Astrocyte of the spinal cord (primary cell): ENCODE measurements around the gene FAM217A.

ENCODE experiments used
- DNase-seq: peaks from one replicate; pipeline ENCODE4 v3.0.0; 2011; ENCODE audit warnings: low read depth, low spot score
- H3K4me3 ChIP-seq: 2 replicates; pipeline ENCODE4 v1.5.1; 2011; ENCODE audit warnings: low read depth, mild to moderate bottlenecking, low read length, moderate library complexity
- in situ Hi-C: cut with HindIII; loops from 2 replicates; pipeline ENCODE4 v1.10.0; 2017; ENCODE audit warnings: low sequenced_read_pairs
- TF ChIP-seq, protein P1 (sequence below): IDR thresholded peaks from 2 replicates; pipeline ENCODE4 v1.5.1; 2012; ENCODE audit warnings: low read depth, mild to moderate bottlenecking, low read length, inconsistent platforms

FAM217A gene

DNA sequence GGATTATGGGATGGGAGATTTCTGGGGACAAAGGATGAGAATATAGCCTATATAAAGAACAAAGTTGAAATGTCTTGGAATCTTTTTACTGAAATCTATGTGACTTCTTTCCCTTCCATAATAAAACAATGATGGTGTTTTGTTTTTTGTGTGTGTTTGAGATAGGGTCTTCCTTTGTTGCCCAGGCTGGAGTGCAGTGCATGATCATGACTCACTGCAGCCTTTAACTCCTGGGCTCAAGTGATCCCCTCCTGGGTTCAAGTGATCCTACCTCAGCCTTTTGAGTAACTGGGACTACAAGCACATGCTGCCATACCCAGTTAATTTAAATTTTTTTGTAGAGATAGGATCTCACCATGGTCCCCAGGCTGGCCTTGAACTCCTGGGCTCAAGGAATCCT lies 50.9 kb downstream of the FAM217A start:
- in situ Hi-C loops = no loop called here
- H3K4me3 ChIP-seq = no peak overlapping the region
- no peak for DNase-seq

DNA sequence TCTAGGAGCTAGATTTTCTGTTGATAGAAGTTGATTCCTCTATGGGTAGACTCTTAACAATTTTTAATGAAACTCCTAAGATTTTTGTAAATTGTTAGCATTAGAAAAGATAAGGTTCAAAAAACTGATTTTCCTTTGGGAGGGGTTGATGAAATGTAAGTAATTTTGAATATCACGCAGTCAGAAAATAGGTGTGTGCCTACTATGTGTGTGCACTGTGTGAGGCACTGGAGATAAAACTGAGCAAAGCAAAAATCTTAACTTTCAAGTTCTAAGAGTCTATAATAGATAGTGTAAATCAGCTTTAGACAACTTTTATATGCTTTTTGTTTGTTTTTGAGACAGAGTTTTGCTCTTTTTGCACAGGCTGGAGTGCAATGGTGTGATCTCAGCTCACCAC lies 53.3 kb downstream of the FAM217A start:
- TF ChIP-seq, protein P1, sequence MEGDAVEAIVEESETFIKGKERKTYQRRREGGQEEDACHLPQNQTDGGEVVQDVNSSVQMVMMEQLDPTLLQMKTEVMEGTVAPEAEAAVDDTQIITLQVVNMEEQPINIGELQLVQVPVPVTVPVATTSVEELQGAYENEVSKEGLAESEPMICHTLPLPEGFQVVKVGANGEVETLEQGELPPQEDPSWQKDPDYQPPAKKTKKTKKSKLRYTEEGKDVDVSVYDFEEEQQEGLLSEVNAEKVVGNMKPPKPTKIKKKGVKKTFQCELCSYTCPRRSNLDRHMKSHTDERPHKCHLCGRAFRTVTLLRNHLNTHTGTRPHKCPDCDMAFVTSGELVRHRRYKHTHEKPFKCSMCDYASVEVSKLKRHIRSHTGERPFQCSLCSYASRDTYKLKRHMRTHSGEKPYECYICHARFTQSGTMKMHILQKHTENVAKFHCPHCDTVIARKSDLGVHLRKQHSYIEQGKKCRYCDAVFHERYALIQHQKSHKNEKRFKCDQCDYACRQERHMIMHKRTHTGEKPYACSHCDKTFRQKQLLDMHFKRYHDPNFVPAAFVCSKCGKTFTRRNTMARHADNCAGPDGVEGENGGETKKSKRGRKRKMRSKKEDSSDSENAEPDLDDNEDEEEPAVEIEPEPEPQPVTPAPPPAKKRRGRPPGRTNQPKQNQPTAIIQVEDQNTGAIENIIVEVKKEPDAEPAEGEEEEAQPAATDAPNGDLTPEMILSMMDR = no peak
- H3K4me3 ChIP-seq = no peak overlapping the region
- no peak for DNase-seq
- in situ Hi-C loops = no loop called here

More for the DNA sequence above, 50.9 kb downstream of the FAM217A start:
- TF ChIP-seq, protein P1 = no peak

DNA sequence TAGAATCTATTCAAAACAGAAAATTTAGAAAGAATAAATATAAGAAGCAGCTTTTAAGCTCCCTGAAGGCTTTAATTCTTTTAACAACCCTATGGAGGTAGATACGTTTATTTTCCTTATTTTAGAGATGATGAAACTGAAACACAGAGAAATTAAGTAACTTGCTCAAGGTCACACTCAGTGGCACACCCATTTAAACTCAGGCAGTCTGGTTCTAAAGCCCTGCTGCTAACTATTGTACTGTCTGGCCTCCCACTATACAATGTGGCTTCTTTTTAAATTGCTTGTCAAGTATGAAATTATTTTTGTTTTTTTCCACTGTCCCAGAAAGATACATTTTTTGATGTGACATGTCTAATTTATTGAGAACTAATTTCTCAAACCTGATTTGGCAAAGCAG lies 55.7 kb downstream of the FAM217A start:
- TF ChIP-seq, protein P1 = no peak
- peak overlapping the region; percentile 88 for H3K4me3 ChIP-seq
- in situ Hi-C loops = no loop called here
- DNase-seq = no peak

DNA sequence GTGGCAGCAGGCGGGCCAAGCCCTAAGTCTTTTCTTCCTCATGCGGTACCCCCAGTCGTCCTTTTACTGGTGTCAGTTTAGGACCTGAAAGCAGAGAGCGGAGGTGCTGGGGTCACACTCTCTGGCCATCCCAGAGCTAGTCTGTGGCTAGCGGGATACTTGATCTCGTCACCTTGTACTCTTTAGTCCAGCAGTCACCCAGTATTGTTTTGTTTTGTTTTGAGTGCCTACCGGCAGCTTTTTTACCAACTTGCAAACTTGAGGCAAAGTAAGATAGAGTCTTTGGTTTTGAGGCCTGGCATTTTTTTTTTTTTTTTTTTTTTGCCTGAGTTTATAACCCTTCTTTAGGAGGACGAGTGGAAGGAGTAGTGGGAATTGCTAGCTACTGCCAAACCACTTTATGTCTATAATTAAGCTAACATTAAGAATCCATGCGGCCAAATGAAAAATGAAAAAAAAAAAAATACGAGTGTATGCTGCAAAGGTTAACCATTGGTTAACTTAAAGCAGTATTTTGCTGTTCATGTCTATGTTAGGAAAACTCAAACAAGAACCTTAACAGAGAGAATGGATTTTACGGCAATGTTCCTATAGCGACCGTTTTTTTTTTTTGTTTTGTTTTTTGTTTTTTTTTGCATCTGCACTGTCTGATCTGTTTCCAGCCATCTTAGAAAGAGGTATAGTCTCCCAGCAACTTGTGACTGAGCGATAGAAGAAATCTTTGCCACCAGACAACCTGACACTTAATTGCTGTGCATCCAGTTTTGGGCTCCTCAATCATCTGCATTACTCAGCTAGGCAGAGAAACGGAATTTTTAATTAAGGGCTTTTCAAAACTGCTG lies 56.9 kb downstream of the FAM217A start:
- DNase-seq = peak; percentile 31
- TF ChIP-seq, protein P1 = no peak

DNA sequence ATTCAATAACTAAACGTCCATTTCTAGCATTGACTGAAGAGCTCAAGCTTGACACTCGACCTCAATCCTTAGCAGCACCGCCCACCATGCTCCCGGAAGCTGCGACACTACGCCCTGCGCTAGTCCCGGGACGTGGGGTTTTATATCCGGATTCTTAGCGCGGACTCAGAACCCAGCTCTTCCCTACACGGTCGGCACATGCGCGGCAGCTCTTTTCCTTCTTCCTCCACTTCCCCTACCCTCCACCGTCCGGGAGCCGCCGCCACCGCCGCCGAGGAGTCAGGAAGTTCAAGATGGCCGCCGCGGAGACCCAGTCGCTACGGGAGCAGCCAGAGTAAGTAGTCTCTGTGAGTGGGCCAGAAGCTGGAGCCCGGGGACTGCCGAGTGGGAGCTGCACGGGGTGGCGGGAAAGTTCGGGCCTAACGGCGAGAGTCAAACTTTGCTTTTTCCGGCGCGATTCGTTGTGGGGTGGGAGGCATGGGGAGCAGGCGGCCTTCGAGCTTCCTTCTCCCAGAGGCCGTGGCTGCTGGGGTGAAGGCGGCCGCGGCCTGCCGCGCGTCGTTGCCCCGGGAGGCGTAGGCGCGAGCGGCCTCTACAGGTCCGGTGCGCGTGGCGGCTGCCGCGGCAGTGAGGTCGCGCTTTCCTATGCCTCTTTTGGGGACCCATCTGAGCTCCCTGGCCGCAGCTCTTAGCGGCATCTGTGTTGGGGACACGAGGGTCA lies 57.6 kb downstream of the FAM217A start:
- DNase-seq = peak; percentile 98
- TF ChIP-seq, protein P1 = peak; percentile 39
- H3K4me3 ChIP-seq = peak overlapping the region; percentile 88
- in situ Hi-C loops = no loop called here

More for the DNA sequence above, 56.9 kb downstream of the FAM217A start:
- H3K4me3 ChIP-seq = peak overlapping the region; percentile 88
- in situ Hi-C loops = no loop called here

DNA sequence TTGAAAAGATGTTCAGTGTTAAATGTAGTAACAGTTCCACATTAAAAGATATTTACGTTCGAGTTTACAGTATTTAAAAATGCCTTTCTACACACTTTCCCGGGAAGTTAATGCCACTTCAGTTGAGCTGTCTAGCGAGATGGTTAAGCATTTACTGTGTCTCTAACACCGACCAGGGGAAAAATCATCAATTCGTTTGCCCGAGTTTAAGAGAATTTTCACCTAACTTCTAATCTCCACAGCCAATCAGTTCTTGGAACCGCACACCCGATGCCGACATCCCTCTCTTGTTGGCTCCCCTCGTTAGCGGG lies 58.2 kb downstream of the FAM217A start:
- no peak for DNase-seq
- in situ Hi-C loops = no loop called here
- H3K4me3 ChIP-seq = peak overlapping the region; percentile 88
- TF ChIP-seq, protein P1 = no peak
